NCI-H510A (cell line): ENCODE data around the gene CYB561.

ENCODE experiments used
- DNase-seq: peaks from one replicate; lab custom pipeline; 2025; lab: John Stamatoyannopoulos, UW

CYB561 gene, protein sequence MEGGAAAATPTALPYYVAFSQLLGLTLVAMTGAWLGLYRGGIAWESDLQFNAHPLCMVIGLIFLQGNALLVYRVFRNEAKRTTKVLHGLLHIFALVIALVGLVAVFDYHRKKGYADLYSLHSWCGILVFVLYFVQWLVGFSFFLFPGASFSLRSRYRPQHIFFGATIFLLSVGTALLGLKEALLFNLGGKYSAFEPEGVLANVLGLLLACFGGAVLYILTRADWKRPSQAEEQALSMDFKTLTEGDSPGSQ

DNA sequence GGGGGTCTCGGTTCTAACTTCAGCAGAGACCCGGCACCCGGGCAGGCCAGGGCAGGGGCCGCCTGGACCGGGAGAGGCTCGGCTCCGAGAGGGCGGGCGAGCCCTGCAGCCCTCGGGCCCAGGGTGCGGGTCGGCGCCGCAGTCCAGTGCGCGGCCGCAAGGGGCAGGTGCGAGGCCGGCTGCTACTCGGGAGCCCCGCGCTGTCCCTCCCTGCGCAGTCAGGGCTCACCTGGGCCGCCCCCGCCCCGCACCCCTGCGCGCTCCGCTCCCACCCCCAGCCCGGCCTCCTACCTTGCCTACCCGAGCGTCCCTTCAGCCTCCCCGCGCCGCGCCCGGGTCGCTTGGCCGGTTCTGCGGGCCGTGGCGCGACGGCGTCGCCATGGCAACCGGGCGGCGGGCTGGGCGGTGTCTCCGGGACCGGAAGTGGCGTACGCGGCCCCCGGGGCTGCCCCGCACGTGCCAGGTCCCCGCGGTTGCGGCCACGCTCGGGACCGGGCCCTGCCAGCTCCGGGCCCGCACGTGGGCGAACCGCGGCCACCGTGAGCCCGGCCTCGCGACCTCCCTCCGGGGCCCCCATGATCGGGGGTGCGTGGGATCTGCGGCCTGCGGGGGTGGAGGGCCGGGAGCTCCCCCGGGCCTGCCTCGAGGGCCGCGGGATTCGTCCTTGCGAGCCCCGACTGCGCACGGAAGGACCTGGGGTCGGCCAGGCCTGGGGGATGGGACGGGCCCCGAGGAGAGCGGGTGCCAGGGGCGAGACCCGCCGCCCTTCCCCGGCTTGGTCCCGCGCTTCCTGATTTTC, at the start of gene CYB561:
Gene CYB561, minus strand, starts transcription at position 353 of the 799 bp plus-strand sequence. CDS start 8,759 bp downstream, outside the sequence.
- peak; percentile 85 for DNase-seq

DNA sequence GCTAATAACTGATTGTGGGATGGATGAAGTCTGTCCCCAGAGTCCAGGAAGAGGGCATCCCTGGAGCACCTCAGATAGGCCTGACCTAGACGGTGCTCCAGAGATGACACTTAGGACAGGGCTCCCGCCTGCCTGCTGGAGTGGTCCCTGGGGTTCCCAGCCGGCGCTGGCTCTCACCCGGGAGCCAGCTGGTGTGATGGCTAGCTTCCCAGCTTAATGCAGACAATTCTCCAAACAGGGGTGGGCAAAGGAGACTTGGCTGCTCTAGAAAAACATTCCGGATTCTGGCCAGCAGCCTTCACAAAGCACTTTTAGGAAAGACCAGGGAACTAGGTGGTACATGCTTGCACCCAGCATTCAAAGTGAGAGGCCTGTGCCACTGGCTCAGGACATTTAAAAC, 49.4 kb upstream of the CYB561 start:
- no peak for DNase-seq

DNA sequence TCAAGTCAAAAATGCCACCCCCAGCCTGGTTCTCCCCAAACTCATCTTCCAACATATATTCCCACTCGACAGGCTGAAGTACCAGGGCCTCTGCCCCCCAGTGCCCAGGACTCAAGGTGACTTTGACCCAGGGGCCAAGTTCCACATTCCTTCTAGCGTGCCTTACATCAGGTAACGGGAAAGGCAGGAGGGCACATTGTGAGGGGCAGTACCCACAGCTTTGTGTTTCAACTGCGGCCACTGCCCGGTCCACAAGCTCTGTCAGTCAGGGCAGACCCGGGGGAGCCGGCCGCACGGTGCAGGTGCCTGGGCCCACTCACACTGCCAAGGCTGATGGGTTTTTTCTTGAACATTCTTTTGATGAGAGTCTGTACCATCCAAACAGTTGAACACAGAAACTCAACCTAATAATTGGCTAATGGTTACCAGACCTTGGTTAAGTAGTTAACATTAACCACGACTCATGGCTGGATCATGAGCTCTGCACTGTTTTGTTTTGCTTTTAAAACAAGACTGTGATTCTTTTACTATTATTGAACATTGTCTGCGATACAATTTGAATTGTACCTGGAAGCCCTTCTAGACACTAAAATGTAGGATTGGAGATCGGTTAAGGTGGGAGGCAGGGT, 48.3 kb upstream of the CYB561 start:
- DNase-seq, result no peak

DNA sequence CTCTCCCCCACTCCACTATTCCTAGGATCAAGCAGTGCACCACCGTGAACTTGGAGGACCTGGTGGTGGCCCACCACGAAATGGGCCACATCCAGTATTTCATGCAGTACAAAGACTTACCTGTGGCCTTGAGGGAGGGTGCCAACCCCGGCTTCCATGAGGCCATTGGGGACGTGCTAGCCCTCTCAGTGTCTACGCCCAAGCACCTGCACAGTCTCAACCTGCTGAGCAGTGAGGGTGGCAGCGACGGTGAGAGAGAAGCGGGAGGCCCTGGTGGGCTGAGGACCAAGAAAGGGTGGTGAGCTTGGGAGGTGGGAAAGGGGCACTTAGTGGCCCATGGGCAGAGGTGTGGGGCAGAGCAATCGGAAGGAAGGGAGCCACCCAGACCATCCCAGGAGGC, 47.3 kb upstream of the CYB561 start:
- no peak for DNase-seq

DNA sequence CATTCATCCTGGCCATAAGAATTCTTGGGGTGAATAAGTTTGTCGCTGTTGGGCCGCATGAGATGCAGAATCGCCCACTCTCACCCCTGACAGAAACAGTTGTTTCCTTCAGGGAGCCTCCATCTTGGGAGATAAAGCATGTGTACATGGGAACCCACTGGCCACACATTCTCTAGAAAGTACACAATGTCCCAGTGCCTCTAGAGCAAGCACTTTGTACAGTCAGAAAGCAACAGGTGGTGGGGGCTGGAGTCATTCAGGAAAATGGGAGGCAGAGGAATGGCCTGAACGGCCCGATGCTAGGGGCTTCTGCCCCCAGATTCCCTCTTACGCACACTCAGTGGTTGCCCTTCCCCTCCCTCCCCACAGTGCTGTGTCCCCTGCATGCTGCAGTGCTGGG, 46.8 kb upstream of the CYB561 start:
- DNase-seq, result no peak

GRCh38 chr17:63491977-63492618, 46.0 kb upstream of the CYB561 start:
- DNase-seq, result no peak

- no peak for DNase-seq
These were observed 45.3 kb upstream of the CYB561 start for GRCh38 chr17:63491413-63491812.

- DNase-seq, result no peak
These were observed 44.8 kb upstream of the CYB561 start for GRCh38 chr17:63490858-63491400.

DNA sequence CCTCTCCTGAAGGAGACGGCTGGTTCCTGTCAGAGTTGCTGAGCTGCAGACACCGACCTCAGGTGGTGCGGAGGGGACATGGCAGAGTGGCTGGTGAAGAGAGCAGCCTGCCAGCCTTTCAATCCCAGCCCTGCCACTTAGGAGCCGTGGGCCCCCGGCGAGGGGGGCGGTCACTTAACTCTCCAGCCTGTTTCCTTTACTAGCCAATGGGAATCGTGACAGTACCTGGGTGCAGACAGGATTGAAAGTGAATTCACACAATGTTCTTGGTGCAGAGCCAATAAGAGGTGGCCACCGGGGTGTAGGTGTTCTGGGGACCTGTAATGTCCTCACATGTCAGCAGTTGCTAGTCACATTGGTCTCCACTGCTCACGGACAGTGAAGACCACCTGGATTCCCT, 44.2 kb upstream of the CYB561 start:
- DNase-seq, result peak; percentile 39

DNA sequence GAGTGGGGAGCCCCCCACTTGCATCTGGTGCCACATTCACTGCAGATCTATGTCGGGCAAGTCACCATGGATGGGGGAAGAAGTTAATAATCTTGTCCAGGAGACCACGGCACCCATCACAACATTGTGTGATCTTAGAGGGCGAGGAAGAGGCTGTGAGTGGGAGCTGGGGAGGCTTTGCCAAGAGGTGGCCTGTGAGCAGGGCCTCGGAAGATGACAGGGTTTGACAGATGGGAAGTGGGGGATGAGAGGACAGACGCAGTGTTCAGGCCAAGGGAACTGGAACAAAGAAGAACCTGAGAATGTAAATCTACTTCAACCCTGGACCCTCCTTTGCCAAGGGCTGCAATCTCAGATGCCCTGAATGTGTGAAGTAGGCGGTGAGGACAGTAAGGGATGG, 43.2 kb upstream of the CYB561 start:
- DNase-seq, result no peak

GRCh38 chr17:63488851-63489250, 42.7 kb upstream of the CYB561 start:
- DNase-seq, result no peak

DNA sequence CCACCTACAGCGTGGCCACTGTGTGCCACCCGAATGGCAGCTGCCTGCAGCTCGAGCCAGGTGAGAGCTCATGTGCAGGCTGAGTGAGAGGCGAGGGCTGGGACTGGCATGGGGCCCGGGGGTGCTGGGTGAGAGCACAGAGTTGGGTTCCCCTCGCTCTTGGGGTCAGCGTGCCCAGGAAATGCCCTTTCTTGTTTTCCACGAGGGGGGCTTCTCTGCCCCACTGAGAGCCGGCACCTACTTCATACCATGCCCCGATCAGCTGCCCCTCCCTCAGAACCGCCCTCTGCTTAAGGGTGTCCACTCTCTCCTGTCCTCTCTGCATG, 40.9 kb upstream of the CYB561 start:
- DNase-seq, result no peak

- no peak for DNase-seq
These were observed 40.4 kb upstream of the CYB561 start for GRCh38 chr17:63486317-63487013.

DNA sequence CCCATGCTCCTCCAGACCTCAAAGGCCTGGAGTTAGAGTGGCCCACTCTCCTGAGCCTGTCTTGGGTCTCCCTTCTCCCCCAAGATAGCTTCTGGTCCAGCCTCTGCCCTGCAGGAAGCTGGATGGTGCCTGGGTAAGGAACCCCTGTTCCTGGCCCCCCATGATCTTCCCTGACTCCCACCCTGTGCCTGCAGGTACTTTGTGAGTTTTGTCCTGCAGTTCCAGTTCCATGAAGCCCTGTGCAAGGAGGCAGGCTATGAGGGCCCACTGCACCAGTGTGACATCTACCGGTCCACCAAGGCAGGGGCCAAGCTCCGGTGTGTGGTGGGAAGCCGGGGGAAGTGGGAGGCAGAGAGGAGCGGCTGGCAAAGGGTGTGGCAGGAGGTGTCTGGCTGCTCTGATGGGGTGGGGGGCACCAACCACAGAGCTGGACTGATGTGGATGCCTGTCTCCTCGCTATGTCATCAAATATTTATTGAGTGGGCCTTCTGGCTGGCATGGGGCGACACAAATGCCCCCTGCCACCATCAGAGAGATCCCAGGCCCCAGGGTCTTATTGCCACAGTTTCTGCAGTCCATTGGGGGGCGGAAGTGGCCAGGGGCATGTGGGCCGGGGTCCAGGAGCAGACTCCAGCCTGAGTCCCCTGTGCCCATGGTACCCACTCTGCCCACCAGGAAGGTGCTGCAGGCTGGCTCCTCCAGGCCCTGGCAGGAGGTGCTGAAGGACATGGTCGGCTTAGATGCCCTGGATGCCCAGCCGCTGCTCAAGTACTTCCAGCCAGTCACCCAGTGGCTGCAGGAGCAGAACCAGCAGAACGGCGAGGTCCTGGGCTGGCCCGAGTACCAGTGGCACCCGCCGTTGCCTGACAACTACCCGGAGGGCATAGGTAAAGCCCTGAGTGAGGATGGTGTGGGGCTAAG, 37.8 kb upstream of the CYB561 start:
- no peak for DNase-seq

- no peak for DNase-seq
These were observed 36.9 kb upstream of the CYB561 start for GRCh38 chr17:63483038-63483437.

DNA sequence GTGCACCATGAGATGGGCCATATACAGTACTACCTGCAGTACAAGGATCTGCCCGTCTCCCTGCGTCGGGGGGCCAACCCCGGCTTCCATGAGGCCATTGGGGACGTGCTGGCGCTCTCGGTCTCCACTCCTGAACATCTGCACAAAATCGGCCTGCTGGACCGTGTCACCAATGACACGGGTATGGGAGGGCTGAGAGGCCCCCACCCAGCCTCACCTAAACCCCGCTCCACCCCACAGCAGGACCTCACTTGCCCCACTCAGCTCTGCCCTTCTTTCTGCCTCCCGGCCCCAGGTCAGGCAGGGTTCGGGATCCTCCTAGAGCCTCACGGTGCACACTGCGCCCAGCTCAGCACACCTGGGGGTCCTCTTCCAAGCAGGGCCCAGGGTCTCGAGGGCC, 36.4 kb upstream of the CYB561 start:
- DNase-seq, result no peak

- no peak for DNase-seq
These were observed 35.4 kb upstream of the CYB561 start for GRCh38 chr17:63481488-63481870.

GRCh38 chr17:63480826-63481487, 34.9 kb upstream of the CYB561 start:
- peak; percentile 97 for DNase-seq

- no peak for DNase-seq
These were observed 34.2 kb upstream of the CYB561 start for GRCh38 chr17:63480192-63480784.
